SK-N-SH (cell line): ENCODE measurements around the gene C19orf53. TPM values are rescaled to one million over a fixed set of nuclear protein-coding genes. Genes with fewer than 3 reads are reported as not detected.

Experiments used
- CTCF ChIA-PET: fragments of 300-600, 350-600 bp; formaldehyde crosslinking; extraction: SDS; loops from one replicate; lab custom pipeline; 2021; lab: Yijun Ruan, JAX
- POLR2A ChIA-PET: fragments of 350-600 bp; sonication (Branson Sonifier 250); formaldehyde crosslinking; extraction: SDS; loops from one replicate; lab custom pipeline; 2020; ENCODE audit warnings: antibody characterized with exemption, inconsistent platforms; lab: Yijun Ruan, JAX
- DNase-seq: peaks from one replicate; pipeline ENCODE4 v3.0.0; 2012
- H2AFZ ChIP-seq: fragments of 200-600 bp; sonication (generic); 2 replicates; pipeline ENCODE4 v1.8.1; 2016; ENCODE audit warnings: antibody characterized with exemption, mild to moderate bottlenecking, low read depth
- H3F3A ChIP-seq: fragments of 200-600 bp; sonication (generic); replicated peaks from 2 replicates; pipeline ENCODE3; 2016; ENCODE audit warnings: antibody characterized with exemption, mild to moderate bottlenecking; ENCODE audit not compliant: insufficient read depth
- H3K27ac ChIP-seq, 2 experiments: fragments of 200-500 bp in 1 of 2; fragments of 200-600 bp in 1 of 2; sonication (Bioruptor generic) in 1 of 2; sonication (generic), shearing (Covaris generic) in 1 of 2; 2 replicates each; pipeline versions ENCODE4 v1.5.1 to v1.6.1; 2014 to 2016; ENCODE audit warnings: low read depth in 2 of 2, inconsistent platforms in 1 of 2, low read length in 1 of 2, mild to moderate bottlenecking in 1 of 2, mixed read lengths in 1 of 2
- H3K27me3 ChIP-seq: fragments of 200-600 bp; sonication (generic), shearing (Covaris generic); 2 replicates; pipeline ENCODE4 v1.6.1; 2016; ENCODE audit warnings: mixed run types; ENCODE audit not compliant: insufficient read depth
- H3K36me3 ChIP-seq, 2 experiments: fragments of 200-500 bp in 1 of 2; fragments of 200-600 bp in 1 of 2; sonication (Bioruptor generic) in 1 of 2; sonication (generic) in 1 of 2; replicated peaks in 1 of 2; 2 replicates each; pipeline versions ENCODE3 to v1.5.1; 2014 to 2016; ENCODE audit warnings: low read length in 1 of 2, mild to moderate bottlenecking in 1 of 2; ENCODE audit not compliant: insufficient read depth in 2 of 2, control insufficient read depth in 1 of 2
- H3K4me1 ChIP-seq, 2 experiments: fragments of 200-500 bp in 1 of 2; fragments of 200-600 bp in 1 of 2; sonication (Bioruptor generic) in 1 of 2; sonication (generic), shearing (Covaris generic) in 1 of 2; 2 replicates each; pipeline versions ENCODE4 v1.5.1 to v1.6.1; 2014 to 2016; ENCODE audit warnings: low read depth in 1 of 2, low read length in 1 of 2, mixed run types in 1 of 2; ENCODE audit not compliant: insufficient read depth in 2 of 2, control insufficient read depth in 1 of 2
- H3K4me2 ChIP-seq: fragments of 200-600 bp; sonication (generic), shearing (Covaris generic); 2 replicates; pipeline ENCODE4 v1.6.1; 2017; ENCODE audit warnings: mixed run types
- H3K4me3 ChIP-seq, 2 experiments: fragments of 200-500 bp in 1 of 2; fragments of 200-600 bp in 1 of 2; sonication (Bioruptor generic) in 1 of 2; sonication (generic), shearing (Covaris generic) in 1 of 2; 2 replicates each; pipeline versions ENCODE4 v1.5.1 to v1.8.1; 2014 to 2016; ENCODE audit warnings: low read depth in 2 of 2, inconsistent platforms in 1 of 2, low read length in 1 of 2, mild to moderate bottlenecking in 1 of 2, mixed read lengths in 1 of 2, moderate library complexity in 1 of 2
- H3K79me2 ChIP-seq: fragments of 200-600 bp; sonication (generic); 2 replicates; pipeline ENCODE4 v1.8.1; 2017; ENCODE audit warnings: mild to moderate bottlenecking; ENCODE audit not compliant: insufficient read depth
- H3K9ac ChIP-seq: fragments of 200-600 bp; sonication (generic); 2 replicates; pipeline ENCODE4 v1.6.1; 2017; ENCODE audit warnings: mixed run types
- H3K9me2 ChIP-seq: fragments of 200-600 bp; sonication (generic); 2 replicates; pipeline ENCODE4 v1.6.1; 2017; ENCODE audit warnings: mixed run types
- H3K9me3 ChIP-seq: fragments of 200-600 bp; sonication (generic); 2 replicates; pipeline ENCODE4 v1.6.1; 2017; ENCODE audit warnings: mixed run types, mild to moderate bottlenecking, moderate library complexity
- H4K20me1 ChIP-seq: fragments of 200-600 bp; sonication (generic); 2 replicates; pipeline ENCODE4 v1.6.1; 2017; ENCODE audit warnings: mild to moderate bottlenecking, mixed run types; ENCODE audit not compliant: insufficient read depth
- CHD2 ChIP-seq: fragments of 150-350 bp; IDR thresholded peaks from 2 replicates; pipeline ENCODE4 v1.6.1; 2018; ENCODE audit warnings: low read length; ENCODE audit not compliant: partially characterized antibody
- ELF1 ChIP-seq: IDR thresholded peaks from 2 replicates; pipeline ENCODE4 v1.4.0; 2012
- EP300 ChIP-seq, 2 experiments: IDR thresholded peaks; 2 replicates each; pipeline versions ENCODE4 v1.4.0 to v1.6.1; 2012; ENCODE audit warnings: borderline replicate concordance in 1 of 2, low read depth in 1 of 2, low read length in 1 of 2
- FOSL2 ChIP-seq: IDR thresholded peaks from 2 replicates; pipeline ENCODE4 v1.4.0; 2012; ENCODE audit warnings: low read depth, mild to moderate bottlenecking, moderate library complexity, borderline replicate concordance
- FOXJ3 ChIP-seq: sonication (generic); formaldehyde crosslinking; IDR thresholded peaks from 2 replicates; pipeline ENCODE4 v1.5.1; 2020; ENCODE audit warnings: mild to moderate bottlenecking, missing genetic modification reagents
- GABPA ChIP-seq: IDR thresholded peaks from 2 replicates; pipeline ENCODE4 v1.4.0; 2012; ENCODE audit warnings: low read depth, mild to moderate bottlenecking
- GATA2 ChIP-seq: sonication (generic); formaldehyde crosslinking; IDR thresholded peaks from 2 replicates; pipeline ENCODE4 v1.5.0; 2020; ENCODE audit warnings: mild to moderate bottlenecking, missing genetic modification reagents
- JUND ChIP-seq: IDR thresholded peaks from 2 replicates; pipeline ENCODE4 v1.4.0; 2012
- MEF2A ChIP-seq: IDR thresholded peaks from 2 replicates; pipeline ENCODE4 v1.4.0; 2012; ENCODE audit warnings: low read depth, borderline replicate concordance
- MXI1 ChIP-seq: IDR thresholded peaks from 2 replicates; pipeline ENCODE4 v1.6.1; 2012; ENCODE audit warnings: mild to moderate bottlenecking, low read depth, low read length, improper control_type of control experiment
- NFIC ChIP-seq: IDR thresholded peaks from 2 replicates; pipeline ENCODE4 v1.4.0; 2012; ENCODE audit warnings: borderline replicate concordance
- RAD21 ChIP-seq: IDR thresholded peaks from 2 replicates; pipeline ENCODE4 v1.6.1; 2012; ENCODE audit warnings: mild to moderate bottlenecking, low read length
- RCOR1 ChIP-seq: fragments of 150-350 bp; IDR thresholded peaks from 2 replicates; pipeline ENCODE4 v1.6.1; 2017; ENCODE audit warnings: antibody characterized with exemption, low read length
- RFX5 ChIP-seq: IDR thresholded peaks from 2 replicates; pipeline ENCODE4 v1.6.1; 2012; ENCODE audit warnings: mild to moderate bottlenecking, improper control_type of control experiment, low read length
- RXRA ChIP-seq: IDR thresholded peaks from 2 replicates; pipeline ENCODE4 v1.4.0; 2012; ENCODE audit warnings: low read depth, mild to moderate bottlenecking, borderline replicate concordance
- TCF12 ChIP-seq: IDR thresholded peaks from 2 replicates; pipeline ENCODE4 v1.4.0; 2012
- TEAD4 ChIP-seq: IDR thresholded peaks from 2 replicates; pipeline ENCODE4 v1.4.0; 2012; ENCODE audit warnings: mild to moderate bottlenecking, borderline replicate concordance; ENCODE audit not compliant: insufficient read depth
- WGBS: methylation state at CpG from one replicate; pipeline ENCODE4 v1.1.6; 2017; ENCODE audit warnings: low lambda C conversion rate; 5-methylcytosine and 5-hydroxymethylcytosine counted together
- polyA plus RNA-seq, 3 experiments: library from polyadenylated mRNA; depleted of rRNA; stranded (reverse); fragments of >200 nt; gene quantifications; 2 replicates each; pipeline ENCODE4 v1.2.3, GENCODE V29; 2012
- TF ChIP-seq, protein P1 (sequence below): IDR thresholded peaks from 2 replicates; pipeline ENCODE4 v1.4.0; 2012; ENCODE audit warnings: low read depth, borderline replicate concordance
- TF ChIP-seq, protein P2 (sequence below): IDR thresholded peaks from 2 replicates; pipeline ENCODE4 v1.4.0; 2012; ENCODE audit warnings: low read depth, borderline replicate concordance
- TF ChIP-seq, protein P3 (sequence below): fragments of 150-350 bp; IDR thresholded peaks from 2 replicates; pipeline ENCODE4 v1.6.1; 2017; ENCODE audit warnings: antibody characterized with exemption, low read length, low read depth, borderline replicate concordance

C19orf53 gene
- polyA plus RNA-seq, 1 of the 3 experiments (the other 2 are of a cell fraction), result 554 TPM

DNA sequence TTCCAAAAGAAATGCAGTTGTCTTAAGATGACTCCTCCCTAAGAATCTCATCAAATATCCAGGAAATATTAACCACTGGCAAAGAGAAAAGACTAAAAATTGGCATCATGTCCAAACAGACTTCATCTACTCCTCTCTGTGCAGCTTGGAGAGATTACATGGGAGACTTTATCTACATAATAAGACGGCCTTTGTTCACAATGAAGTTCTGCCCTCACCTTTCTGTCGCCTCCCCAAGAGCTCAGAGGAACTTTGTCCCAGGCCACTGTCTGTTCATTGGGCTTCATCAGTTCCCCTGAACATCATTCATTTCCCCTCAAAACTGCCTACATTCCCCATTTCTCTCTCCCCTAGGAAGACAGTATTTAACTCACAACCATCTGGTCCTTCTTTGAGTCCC is 32.4 kb upstream of the C19orf53 start:
- Histone ChIP-seq H3K27ac (no peak overlapping the region), H3K79me2 (no peaks in the 10 kb centered on the region), H2AFZ (no peak overlapping the region), H3K36me3 (no peaks in the 10 kb centered on the region), H3K9me3 (no peaks in the 10 kb centered on the region; the same call in 1 of the 2 replicates), H3K9ac (no peak overlapping the region), H3K4me3 (no peak overlapping the region), H3K4me2 (no peak overlapping the region), H4K20me1 (no peaks in the 10 kb centered on the region), H3K27me3 (no peaks in the 10 kb centered on the region), H3F3A (peaks cover under 1% of the 10 kb centered on the region), H3K4me1 (no peaks in the 10 kb centered on the region), H3K9me2 (no peaks in the 10 kb centered on the region)
- DNase-seq, result no peak
- POLR2A ChIA-PET, result interaction anchor here (0.6 kb wide), 1 partner anchor 121 kb away, joined by 3 read pairs; no protein-coding TSS in a partner anchor
- CTCF ChIA-PET, result no interaction called here
- TF ChIP-seq, protein P1, sequence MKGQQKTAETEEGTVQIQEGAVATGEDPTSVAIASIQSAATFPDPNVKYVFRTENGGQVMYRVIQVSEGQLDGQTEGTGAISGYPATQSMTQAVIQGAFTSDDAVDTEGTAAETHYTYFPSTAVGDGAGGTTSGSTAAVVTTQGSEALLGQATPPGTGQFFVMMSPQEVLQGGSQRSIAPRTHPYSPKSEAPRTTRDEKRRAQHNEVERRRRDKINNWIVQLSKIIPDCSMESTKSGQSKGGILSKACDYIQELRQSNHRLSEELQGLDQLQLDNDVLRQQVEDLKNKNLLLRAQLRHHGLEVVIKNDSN, result no peak
- TF ChIP-seq TEAD4 (no peak), FOXJ3 (CRISPR knock-in tag) (no peak)
- 93% methylated on average over 2 of the region's 2 CpGs for WGBS

DNA sequence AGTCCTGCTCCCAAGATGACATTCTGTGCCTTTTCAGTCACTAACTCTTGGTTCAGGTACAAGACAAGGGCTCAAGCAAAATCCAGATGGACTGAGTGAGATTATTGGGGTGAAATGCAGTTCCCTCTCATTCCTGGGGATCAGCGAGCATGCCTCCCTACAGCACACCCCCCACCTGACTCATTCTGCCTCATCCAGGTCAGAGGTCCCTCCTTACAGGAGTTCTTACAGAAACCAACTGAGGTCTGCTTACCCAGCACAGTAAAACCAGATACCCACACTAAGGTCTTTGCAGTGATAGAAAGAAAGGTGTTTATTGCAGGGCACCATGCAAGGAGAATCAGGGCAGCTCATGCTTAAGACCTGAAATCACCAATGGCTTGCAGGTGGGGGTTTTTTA is 31.5 kb upstream of the C19orf53 start:
- DNase-seq, result no peak
- POLR2A ChIA-PET, result no interaction called here
- Histone ChIP-seq H3K4me2 (no peak overlapping the region), H3K9me3 (peaks cover 5% of the 10 kb centered on the region; the same call in 1 of the 2 replicates), H3K4me1 (no peaks in the 10 kb centered on the region), H3K79me2 (no peaks in the 10 kb centered on the region), H3F3A (peaks cover 7% of the 10 kb centered on the region), H4K20me1 (no peaks in the 10 kb centered on the region), H3K36me3 (no peaks in the 10 kb centered on the region), H3K27ac (no peak overlapping the region), H3K9ac (no peak overlapping the region), H3K9me2 (no peaks in the 10 kb centered on the region), H3K27me3 (no peaks in the 10 kb centered on the region), H3K4me3 (no peak overlapping the region), H2AFZ (no peak overlapping the region)
- CTCF ChIA-PET, result no interaction called here
- TF ChIP-seq RAD21, result no peak
- TF ChIP-seq GABPA, result no peak
- TF ChIP-seq, protein P2, sequence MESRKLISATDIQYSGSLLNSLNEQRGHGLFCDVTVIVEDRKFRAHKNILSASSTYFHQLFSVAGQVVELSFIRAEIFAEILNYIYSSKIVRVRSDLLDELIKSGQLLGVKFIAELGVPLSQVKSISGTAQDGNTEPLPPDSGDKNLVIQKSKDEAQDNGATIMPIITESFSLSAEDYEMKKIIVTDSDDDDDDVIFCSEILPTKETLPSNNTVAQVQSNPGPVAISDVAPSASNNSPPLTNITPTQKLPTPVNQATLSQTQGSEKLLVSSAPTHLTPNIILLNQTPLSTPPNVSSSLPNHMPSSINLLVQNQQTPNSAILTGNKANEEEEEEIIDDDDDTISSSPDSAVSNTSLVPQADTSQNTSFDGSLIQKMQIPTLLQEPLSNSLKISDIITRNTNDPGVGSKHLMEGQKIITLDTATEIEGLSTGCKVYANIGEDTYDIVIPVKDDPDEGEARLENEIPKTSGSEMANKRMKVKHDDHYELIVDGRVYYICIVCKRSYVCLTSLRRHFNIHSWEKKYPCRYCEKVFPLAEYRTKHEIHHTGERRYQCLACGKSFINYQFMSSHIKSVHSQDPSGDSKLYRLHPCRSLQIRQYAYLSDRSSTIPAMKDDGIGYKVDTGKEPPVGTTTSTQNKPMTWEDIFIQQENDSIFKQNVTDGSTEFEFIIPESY, result no peak
- TF ChIP-seq MXI1, result no peak
- TF ChIP-seq TEAD4, result no peak
- TF ChIP-seq FOSL2, result no peak
- TF ChIP-seq, protein P3, sequence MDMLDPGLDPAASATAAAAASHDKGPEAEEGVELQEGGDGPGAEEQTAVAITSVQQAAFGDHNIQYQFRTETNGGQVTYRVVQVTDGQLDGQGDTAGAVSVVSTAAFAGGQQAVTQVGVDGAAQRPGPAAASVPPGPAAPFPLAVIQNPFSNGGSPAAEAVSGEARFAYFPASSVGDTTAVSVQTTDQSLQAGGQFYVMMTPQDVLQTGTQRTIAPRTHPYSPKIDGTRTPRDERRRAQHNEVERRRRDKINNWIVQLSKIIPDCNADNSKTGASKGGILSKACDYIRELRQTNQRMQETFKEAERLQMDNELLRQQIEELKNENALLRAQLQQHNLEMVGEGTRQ, result no peak
- no peak for TF ChIP-seq EP300 (IDR thresholded peaks at IDR 0.05; ENCODE audit: borderline replicate concordance in 1 of 2, low read depth in 1 of 2, low read length in 1 of 2)
- TF ChIP-seq TCF12, result no peak
- TF ChIP-seq GATA2, result no peak
- TF ChIP-seq JUND, result no peak
- TF ChIP-seq FOXJ3 (CRISPR knock-in tag), result no peak
- TF ChIP-seq RCOR1, result no peak
- TF ChIP-seq RFX5, result no peak
- no peak for TF ChIP-seq MEF2A
- no peak for TF ChIP-seq NFIC
- no peak for TF ChIP-seq RXRA
- TF ChIP-seq CHD2, result no peak
- no peak for TF ChIP-seq ELF1
- WGBS, result 83% methylated on average over 1 of the region's 1 CpG
